NK-92 (cell line): ENCODE results near the gene F2.

Experiments
- DNase-seq: peaks from one replicate; lab custom pipeline; 2025; ENCODE audit not compliant: unreplicated experiment; lab: John Stamatoyannopoulos, UW

Gene F2

DNA sequence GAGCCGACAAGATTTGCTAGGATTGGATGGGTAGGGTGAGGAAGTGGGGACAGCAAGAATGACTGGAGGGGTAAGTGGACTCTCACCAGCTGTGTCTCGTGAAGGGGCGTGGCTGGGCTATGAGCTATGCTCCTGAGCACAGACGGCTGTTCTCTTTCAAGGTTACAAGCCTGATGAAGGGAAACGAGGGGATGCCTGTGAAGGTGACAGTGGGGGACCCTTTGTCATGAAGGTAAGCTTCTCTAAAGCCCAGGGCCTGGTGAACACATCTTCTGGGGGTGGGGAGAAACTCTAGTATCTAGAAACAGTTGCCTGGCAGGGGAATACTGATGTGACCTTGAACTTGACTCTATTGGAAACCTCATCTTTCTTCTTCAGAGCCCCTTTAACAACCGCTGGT lies 19.9 kb downstream of the F2 start:
- DNase-seq, result no peak

DNA sequence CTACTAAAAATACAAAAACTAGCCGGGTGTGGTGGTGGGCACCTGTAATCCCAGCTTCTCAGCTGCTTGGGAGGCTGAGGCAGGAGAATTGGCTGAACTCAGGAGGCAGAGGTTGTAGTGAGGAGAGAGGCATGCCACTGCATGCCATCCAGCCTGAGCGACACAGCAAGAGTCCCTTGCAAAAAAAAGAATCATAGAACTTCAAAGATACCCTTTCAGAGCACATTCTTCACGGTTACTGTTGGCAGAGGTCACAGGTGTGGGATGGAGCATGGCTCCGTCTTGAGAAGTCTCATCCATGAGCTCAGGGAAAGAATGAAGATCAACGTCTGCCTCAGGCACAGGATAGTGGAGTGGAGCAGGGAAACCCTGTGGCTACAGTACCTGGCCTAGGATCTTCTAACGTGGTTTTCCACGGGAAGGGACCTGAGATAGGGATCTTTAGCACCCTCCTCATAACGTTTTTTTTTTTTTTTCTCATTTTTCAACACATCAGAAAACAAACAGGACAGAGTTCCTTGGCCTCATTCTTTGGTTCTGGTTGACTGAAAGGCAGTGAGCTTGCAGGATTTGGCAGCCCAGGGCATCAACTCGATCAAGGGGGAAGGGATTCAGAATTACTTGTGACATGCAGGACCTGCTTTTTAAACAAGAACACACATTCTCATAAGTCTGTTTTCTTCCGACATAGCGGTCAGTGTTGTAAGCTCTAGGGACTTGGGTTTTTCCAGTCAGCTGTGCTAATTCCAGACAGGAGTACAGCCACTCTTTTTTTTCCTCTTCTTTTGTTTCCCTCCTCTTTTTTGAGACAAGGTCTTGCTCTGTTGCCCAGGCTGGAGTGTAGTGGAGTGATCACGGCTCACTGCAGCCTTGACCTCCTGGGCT lies 22.8 kb downstream of the F2 start:
- DNase-seq, result no peak

DNA sequence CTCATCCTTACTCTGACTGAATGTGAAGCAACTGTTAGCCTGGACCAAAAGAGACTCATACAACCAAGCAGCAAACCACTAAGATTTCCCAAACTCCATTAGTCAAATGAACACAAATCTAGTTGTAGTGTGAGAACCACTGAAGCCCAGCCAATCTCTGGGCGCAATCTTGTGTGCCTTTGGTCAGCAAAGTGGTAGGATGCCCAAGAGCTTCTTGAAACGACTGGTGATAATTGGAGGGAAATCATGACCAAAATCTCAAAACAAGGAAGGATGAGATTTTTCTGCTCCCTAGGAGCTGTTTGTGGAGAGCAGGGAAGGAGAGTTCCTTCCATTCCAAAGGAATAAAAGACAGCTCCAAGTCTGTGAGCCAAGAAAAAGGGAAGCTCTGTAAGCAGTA lies 24.0 kb downstream of the F2 start:
- DNase-seq, result no peak

DNA sequence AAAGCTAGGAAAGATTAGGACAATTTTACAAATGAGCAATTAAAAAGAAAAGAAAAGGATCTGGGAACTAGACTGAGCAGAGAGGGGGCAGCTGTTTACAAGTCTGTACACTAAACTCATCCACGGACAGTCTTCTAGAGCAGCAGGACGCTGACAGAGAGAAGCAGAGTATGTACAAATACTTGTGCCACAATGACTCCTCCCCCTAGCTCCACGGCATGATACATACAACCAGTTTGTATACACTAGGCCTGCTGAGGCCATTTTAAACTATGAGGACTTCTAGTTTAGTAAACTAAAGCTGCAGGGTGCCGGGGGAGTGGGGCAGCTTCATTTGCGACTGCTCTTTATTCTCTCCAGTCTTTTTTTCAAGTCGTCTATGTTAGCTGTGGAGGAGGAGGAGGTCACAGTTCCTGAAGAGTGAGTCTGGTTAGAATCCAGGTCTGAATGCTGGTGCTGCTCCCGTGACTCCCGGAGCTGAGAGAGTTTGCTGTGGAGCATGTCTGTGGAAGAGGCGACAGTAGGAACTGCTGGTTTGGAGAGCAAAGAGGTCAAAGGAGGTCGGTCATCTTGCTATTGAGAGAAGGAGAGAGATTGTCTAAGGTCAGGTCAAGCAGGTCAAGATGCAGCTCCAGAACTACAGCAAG lies 24.8 kb downstream of the F2 start:
- no peak for DNase-seq

DNA sequence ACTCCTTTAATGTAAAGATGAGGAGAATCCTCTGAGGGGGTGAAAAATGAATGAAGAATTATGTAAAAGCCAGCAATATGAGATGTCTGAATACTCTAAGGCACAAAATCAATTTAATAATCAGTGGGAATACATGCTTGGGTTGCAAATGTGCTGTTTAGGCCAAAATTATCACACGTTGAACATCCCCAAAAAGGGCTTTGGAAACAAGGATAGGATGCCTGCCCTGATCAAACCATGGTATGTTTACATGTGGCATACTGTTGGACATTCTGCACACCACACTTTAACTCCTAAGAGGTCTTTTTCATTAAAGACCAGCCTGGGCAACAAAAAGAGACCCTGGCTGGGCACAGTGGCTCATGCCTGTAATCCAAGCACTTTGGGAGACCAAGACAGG lies 26.3 kb downstream of the F2 start:
- no peak for DNase-seq

DNA sequence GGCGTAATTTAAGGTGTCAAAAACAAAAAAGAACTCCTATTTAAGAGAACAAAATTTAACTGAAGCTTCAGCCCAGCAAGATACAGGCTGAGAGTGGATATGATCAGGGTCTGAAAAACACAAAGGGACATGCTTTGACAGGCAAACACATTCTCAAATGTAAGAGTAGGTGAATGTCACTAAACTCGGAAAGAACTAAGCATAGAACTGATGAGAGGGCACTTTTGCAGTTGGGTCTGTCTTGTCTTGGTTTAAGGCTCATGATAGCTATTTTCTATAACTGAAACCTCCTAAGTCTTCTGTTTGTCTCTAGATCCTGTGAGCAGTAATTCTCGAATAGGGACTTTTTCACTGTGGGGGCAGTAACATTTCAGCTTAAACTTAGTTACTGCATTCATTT lies 27.0 kb downstream of the F2 start:
- no peak for DNase-seq

DNA sequence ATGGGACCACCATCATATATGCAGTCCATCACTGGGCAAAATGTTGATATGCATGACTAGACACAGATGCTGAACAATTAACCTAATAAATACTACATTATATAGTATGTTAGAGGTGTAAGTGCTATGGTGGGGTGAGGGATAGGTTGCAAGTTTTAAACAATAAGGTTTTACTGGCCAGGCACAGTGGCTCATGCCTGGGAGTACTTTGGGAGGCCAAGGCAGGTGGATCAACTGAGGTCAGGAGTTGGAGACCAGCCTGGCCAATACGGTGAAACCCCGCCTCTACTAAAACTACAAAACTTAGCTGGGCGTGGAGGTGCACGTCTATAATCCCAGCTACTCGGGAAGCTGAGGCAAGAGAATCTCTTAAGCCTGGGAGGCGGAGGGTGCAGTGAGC lies 28.1 kb downstream of the F2 start:
- no peak for DNase-seq

DNA sequence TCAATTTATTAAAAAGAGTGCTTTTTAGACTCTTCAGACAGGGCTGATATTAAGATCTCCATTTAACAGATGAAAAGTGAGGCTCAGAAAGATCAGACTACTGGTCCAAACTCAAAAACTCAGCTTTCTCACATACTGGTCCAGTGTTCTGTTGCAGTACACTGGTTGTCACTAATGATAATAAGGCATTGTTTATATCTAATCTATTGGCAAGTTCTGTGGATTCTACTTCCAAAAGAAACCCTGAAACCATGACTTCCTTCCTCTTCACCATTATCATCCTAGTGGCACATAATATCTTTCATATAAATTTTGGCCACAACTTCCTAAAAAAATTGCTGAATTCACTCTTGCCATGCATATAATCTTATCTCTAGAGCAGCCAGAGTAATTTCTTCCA lies 36.9 kb downstream of the F2 start:
- DNase-seq, result no peak

DNA sequence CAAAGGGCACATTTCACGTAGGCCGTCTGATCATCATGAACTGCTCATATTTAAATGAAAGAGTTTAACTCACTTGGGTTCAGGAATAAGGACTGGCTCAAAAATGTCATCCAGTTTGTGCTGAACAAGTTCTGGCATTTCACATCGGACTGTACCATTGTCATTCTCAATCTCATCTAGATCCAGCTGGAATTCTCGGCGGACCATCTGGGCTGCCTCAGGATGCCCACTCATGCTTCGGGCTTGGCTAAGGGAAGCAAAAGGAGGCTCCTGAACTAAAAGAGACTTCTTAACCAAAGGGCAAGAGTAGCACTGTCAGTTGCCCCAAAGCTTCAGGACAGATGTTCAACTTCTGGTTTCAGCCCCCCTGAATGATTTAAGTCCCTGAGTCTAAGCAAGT lies 40.2 kb downstream of the F2 start:
- no peak for DNase-seq

DNA sequence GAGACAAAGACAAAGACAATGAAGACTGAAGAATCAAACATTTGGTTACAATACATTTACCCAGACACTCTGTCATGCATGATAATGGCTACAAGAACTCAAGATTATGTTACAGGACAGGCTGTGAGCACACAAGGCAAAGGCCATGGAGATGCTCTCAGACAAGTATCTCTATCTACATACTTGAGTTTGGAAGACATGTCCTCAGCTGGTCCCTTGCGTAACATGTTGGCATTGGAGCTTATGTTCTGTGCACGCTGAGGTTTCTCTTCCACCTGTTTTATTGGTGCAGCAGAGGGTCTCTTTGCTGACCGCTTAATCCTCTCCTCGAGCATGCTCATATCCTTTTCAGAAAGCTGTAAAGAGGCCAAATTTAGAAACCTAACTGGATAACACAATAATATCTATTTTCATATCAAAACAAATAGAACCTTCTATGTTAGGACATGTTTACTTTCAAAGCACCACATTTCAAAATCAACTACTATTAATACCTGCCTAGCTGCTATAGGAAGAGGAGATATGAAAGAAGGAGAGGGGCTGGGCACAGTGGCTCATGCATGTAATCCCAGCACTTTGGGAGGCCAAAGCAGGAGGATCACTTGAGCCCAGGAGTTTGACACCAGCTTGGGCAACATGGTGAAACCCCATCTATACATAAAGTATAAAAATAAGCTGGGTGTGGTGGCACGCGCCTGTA lies 41.6 kb downstream of the F2 start:
- no peak for DNase-seq

DNA sequence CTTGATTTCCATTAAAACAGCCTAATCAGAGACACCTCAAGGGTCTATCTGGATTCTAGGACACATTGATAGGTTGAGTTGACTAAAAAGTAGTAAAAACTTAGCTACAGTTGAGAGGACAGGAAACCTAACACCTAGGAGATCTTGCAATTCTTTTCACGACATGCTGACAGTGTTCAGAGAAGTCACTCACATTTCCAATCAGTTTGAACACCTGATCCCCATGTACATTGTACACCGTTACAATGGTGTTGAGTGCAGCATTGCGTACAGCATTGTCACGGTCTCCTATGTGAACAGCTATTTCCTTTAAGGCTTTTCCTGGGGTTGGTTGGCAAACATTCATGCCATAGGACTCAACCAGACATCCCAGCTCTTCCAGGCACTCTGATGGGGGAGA lies 42.8 kb downstream of the F2 start:
- no peak for DNase-seq

DNA sequence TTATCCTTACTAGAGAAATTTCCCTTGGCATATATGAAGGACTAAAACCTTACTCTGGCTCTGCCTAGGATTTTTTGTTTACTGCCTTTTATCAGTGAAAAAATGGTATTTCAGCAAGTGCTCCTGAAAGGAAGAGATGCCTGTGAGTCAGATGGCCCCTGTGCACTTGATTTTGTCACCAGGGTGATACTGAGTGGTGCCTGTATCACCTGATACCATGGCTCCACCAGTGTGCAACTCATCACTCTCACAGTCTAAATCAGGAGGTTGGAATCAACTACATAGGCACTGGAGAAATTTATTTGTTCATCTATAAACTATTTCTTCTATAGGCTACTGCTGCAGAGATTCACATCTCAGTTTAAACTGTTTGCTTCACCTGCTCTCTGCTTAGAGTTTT lies 43.2 kb downstream of the F2 start:
- DNase-seq, result no peak

DNA sequence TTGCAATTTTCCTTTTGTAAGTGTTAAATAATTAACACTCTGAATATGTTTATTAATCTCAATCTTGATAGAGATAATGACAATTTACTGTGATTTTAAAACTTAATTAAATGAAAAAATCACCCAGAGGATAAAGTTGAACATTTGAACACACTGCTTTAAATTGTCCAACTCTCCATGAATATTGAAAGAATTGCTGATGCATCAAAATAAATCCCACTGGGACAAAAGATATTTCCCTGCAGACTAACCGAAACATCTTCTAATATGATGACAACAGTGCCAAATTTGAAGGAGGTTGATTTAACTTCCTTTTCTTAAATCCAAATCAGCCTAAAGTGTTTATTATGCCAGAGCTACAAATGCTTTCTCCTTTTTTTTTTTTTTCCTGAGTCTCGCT lies 47.6 kb downstream of the F2 start:
- DNase-seq, result no peak

DNA sequence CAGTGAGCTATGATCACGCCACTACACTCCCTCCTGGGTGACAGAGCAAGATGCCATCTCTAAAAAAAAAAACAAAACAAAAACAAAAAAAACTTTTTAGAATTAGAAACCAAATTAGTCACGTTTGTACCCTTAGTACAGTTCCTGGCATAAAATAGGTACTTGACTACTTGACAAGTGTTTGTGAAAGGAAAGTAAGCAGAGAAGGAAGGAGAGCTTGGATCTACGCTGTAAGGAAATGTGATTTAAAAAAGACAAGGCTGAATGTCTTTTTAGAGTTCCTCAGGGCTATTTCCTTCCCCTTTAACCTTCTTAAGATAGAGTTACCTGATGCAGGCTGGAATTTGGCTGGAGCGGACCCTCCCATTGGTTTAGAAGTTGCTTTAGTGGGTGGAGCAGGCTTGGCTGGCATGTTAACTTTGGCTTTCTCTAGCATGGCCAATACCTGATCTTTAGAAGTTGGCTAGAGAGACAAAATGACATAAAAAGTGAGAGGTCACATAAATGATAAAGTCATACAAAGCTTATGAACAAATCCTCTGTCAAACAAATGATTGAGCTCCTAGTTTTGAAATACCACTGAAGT lies 50.7 kb downstream of the F2 start:
- DNase-seq, result no peak

DNA sequence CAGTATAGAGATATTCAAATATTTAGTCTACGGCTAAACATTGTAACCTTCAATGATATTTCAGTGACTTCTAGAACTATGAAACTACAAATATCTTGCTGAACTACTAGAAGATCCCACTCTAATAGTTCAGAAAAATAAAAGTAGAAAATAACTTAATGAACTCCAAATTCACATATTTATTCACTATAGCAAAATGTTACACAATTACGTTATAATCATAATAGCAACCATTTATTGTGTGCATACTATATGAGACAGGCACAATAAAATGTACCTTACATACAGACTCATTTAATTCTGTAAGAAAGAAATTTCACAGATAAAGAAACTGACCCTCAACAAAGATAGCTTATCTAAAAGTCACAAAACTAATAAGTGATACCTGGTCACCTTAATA lies 57.9 kb downstream of the F2 start:
- DNase-seq, result no peak

DNA sequence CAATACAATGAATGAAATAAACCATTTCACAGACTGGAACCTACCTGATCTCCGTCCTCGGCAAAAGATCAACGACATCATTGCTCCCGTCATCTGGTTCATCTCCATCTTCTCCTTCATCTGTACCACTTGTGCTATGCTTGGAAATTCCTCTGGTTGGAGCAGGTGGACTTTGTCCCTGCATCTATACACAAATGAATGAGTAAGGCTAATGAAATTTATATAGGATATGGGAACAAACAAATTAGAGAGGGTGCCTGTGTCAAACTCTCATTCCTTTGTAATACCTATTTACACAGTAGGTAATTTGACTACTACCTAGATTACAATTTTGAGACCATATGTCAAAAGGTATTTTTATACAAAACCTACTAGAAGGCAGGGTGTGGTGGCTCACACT lies 59.4 kb downstream of the F2 start:
- no peak for DNase-seq
